ENCODE measurements around the gene KLF15. TPM values are rescaled to one million over a fixed set of nuclear protein-coding genes. Genes with fewer than 3 reads are reported as not detected.
"Not testable (repeated sequence)": the region's sequence is repeated elsewhere in the genome, so short reads cannot be mapped to it uniquely, and the experiment has no call there.

The KLF15 gene
- total RNA-seq, 1 experiment from 2014 or later: 1.5 TPM

- no peak for DNase-seq (ENCODE audit: low read depth)
Observed at GRCh38 chr3:126346466-126346865, 10.7 kb downstream of the KLF15 start.

DNA sequence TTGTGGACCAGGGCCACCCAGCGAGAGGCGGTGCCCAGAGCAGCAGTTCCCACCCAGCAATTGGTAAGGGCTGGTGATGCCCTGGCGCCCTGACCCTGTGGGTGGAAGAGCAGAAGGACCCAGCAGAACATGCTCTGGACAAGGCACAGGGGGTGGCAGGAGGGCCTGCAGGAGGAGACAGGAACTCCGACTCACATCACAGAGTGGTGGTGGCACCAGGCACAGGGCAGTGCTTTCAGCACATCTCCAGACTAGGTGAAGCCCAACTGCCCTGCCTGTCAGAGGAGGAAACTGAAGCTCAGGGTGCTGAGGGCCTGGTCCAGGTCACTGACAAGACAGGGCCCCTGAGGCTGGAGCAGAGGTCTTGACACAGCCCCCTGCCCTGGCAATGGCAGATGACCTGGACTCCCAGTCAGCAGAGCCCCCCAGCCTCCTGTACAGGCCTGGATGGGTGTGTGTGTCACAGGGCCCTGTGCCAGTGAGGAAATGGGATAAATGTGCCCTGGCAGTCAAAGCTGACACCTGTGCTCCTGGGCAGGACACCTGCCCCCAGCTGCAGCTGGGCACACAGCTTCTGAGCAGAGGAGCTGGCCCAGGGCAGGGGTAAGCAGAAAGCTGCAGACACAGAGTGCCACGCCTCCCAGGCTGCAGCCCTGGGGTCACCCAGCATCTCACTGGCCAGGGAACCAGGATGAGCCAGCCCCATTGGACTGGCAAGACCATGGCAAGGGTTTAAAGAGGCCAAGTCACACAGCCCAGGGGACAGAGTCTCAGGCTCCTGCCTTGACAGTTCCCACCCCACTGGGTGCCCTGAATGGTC is 11.4 kb downstream of the KLF15 start:
- DNase-seq (ENCODE audit: low read depth): no peak

- no peak for DNase-seq (ENCODE audit: low read depth)
Observed at GRCh38 chr3:126345231-126345630, 12.0 kb downstream of the KLF15 start.

DNA sequence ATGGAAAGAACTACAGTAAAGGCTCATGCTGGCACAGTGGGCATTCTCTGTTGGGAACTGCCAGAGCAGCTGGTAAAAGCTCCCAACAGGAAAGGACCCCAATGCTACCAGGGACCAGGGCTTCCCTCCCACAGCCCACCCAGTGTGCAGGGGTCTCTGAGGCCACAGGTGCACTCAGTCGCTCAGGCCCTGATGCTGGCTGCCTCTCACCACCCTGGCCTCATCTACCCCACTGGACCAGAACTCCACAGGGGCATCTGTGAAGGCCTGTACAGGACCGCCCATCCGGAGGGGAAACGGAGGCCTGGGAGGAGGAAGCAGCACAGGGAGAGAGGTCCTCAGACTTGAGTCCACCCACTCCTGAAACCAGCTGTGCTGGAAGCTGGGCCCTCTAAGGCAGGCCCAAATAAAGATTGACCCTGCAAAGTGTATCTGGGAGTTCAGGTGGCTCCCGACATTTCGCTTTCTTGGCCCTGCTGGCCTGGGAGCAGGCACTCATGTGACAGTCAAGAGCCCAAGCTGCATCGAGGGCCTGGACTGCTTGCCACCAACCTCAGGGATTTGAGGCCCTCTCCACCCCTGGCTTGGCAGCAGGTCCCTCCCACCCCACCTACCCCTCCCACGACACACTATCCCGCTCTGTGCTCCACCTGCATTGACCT is 12.7 kb downstream of the KLF15 start:
- DNase-seq (ENCODE audit: low read depth): no peak

DNA sequence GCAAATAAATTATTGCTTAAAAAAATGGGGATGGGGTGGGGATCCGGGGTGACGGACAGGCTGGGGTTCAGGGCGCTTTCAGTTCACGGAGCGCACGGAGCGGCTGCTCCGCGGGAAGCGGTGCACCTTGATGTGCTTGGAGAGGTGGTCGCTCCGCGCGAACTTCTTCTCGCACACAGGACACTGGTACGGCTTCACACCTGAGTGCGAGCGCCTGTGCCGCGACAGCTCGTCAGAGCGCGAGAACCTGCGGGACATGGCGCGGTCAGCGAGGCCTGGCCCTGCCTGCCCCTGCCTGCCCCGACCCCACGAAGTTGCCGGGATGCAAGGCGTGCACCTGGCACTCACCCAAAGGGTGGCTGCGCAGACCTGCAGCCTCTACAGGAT is 13.6 kb downstream of the KLF15 start:
- no peak for DNase-seq (ENCODE audit: low read depth)

- no peak for DNase-seq (ENCODE audit: low read depth)
Observed at GRCh38 chr3:126342991-126343648, 14.1 kb downstream of the KLF15 start.

DNA sequence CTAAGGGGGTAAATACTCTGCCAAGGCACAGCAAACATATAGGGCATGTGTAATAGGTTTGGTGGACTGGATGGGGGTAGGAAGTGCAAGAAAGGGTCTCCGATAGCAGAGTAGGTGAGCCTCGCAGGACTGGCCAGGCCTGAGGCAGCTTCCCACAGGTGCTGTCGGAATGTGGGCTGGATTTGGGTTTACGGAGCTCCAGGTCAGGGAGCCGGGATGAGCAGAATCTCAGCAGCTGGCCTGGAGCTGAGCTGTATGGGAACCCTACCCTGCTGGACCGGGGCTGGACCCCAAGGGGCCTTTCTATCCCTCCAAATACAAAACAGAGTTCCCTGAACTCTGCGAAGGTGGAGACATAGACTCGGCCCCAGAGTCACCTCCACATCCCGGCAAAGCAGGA is 15.0 kb downstream of the KLF15 start:
- DNase-seq (ENCODE audit: low read depth): no peak

- DNase-seq (ENCODE audit: low read depth): no peak
Observed at GRCh38 chr3:126341755-126342150, 15.5 kb downstream of the KLF15 start.

GRCh38 chr3:126340943-126341754 is 16.1 kb downstream of the KLF15 start:
- DNase-seq (ENCODE audit: low read depth): no peak

GRCh38 chr3:126340596-126340942 is 16.6 kb downstream of the KLF15 start:
- DNase-seq (ENCODE audit: low read depth): no peak

- no peak for DNase-seq (ENCODE audit: low read depth)
Observed at GRCh38 chr3:126340081-126340511, 17.1 kb downstream of the KLF15 start.

DNA sequence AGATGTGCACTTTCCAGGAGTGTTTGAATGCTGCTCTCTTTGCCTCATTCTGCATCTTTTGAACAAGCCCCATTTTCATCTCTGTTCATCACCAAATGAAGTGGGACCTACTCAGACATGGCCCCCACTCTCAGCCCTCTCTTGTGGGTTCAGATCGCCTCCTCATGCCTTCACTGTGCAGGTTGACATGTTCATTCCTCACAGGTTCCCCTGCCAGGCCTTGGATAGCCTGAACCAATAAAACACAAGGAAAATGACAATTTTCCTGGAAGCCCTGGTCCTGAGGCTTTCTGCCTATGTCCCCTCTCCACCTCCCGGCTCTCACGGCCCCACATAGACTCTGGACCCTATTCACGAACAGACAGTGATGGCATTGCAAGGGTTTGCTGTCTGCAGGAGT is 17.7 kb downstream of the KLF15 start:
- no peak for DNase-seq (ENCODE audit: low read depth)

- DNase-seq (ENCODE audit: low read depth): no peak
Observed at GRCh38 chr3:126338790-126339288, 18.4 kb downstream of the KLF15 start.

DNA sequence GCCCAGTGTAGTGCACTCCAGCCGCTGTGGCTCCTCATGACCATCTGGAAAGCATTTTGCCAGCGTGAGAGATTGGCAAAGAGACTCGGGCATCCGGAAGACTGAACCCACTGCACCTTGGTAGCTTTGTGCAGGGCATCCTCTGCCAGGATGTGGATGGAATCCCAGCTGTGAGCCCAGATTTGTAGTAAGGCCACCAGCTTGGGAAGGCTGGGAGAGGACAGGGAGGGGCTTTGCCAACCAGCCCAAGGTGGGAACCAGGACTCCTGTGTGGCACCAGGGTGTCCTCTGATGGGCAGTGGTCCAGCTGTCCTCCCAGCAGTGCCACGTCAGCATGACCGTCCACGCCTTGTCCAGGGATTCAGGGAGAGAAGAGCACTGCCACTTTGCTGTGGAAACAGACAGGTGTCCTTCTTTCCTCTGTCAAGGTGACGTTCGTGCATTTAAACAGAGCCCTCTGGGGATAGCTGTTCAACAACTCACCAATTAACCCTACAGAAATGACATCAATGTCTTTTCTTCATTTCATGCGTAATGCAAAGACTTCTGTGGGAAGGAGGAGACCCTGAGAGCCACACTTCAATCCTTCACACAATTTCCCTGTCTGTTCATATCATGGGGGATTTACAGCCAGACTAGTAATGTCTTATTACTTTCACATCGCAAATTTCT is 19.1 kb downstream of the KLF15 start:
- DNase-seq (ENCODE audit: low read depth): no peak

DNA sequence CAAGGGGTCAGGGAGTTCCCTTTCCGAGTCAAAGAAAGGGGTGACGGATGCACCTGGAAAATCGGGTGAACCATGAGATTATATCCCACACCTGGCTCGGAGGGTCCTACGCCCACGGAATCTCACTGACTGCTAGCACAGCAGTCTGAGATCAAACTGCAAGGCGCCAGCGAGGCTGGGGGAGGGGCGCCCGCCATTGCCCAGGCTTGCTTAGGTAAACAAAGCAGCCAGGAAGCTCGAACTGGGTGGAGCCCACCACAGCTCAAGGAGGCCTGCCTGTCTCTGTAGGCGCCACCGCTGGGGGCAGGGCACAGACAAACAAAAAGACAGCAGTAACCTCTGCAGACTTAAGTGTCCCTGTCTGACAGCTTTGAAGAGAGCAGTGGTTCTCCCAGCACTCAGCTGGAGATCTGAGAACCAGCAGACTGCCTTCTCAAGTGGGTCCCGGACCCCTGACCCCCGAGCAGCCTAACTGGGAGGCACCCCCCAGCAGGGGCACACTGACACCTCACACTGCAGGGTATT is 25.3 kb downstream of the KLF15 start:
- not testable (repeated sequence) for DNase-seq (ENCODE audit: low read depth)

GRCh38 chr3:126329927-126330725 is 27.1 kb downstream of the KLF15 start:
- DNase-seq (ENCODE audit: low read depth): no peak

GRCh38 chr3:126326629-126327028 is 30.6 kb downstream of the KLF15 start:
- DNase-seq (ENCODE audit: low read depth): no peak

DNA sequence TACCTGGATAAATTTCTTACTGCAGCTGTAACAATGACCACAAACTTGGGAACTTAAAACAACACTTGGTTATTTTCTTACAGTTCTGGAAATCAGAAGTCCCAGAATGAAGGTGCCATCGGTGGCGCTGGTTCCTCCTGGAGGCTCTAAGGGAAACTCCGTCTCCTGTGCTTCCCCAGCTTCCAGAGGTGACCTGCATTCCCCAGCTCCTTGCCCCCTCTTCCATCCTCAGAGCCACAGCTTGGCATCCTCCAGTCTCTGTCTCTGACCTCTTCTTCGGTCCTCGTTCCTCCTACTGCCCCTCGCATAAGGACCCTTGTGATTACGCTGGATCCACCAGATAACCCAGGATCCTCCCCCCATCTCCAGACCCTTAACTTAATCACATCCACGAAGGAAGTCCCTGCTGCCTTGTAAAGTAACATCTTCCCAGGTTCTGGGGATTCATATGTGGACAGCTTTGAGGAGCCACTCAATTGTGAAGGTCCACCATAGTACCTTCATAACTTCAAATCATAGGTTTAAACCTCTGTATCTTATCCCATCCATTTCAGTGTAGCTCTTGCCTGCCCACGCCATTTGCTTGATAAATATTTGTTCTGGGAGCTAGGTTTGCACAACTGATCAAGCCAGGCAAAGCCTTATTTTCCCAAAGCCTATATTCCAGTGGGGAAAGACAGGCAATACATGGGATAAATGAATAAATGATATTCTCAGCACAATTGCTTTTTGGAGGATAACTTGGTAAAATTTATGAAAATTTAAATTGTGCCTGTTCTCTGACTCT is 34.8 kb downstream of the KLF15 start:
- no peak for DNase-seq (ENCODE audit: low read depth)

- DNase-seq (ENCODE audit: low read depth): no peak
Observed at GRCh38 chr3:126321490-126321889, 35.7 kb downstream of the KLF15 start.

Data from Daoy (cell line).